ENCODE data around the gene ELF4.

DNA sequence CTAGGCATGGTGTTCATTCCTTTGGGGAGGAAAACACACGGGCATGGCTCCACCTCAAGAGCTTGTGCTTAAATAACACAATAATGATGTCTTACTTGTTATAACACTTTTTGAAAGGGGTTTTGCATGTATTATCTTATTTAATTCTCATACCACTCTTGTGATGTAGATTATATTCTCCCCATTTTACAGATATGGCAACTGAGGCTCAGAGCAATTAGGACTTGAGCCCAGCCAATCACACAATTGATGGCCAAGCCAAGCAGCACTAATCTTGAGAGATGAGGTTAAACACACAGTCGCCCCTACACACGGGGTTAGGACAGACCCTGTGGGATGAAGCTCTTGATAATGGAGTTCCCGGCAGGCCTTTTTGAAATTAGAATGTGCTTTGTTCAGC is 82.7 kb downstream of the ELF4 start:
- TF ChIP-seq, protein P1, sequence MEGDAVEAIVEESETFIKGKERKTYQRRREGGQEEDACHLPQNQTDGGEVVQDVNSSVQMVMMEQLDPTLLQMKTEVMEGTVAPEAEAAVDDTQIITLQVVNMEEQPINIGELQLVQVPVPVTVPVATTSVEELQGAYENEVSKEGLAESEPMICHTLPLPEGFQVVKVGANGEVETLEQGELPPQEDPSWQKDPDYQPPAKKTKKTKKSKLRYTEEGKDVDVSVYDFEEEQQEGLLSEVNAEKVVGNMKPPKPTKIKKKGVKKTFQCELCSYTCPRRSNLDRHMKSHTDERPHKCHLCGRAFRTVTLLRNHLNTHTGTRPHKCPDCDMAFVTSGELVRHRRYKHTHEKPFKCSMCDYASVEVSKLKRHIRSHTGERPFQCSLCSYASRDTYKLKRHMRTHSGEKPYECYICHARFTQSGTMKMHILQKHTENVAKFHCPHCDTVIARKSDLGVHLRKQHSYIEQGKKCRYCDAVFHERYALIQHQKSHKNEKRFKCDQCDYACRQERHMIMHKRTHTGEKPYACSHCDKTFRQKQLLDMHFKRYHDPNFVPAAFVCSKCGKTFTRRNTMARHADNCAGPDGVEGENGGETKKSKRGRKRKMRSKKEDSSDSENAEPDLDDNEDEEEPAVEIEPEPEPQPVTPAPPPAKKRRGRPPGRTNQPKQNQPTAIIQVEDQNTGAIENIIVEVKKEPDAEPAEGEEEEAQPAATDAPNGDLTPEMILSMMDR (IDR thresholded peaks at IDR 0.05): no peak
- no peak for TF ChIP-seq POLR2A (IDR thresholded peaks at IDR 0.05)

All from right lobe of liver (tissue), 4 donors.